HepG2 (cell line): ENCODE data around the gene PAN3. TPM values are rescaled to one million over a fixed set of nuclear protein-coding genes. Genes with fewer than 3 reads are reported as not detected.

Experiments used
- ATAC-seq: fragments of 200-7000 bp; cut with Tn5 transposase; 3 replicates; pipeline ENCODE4 v1.9.1; 2020; ENCODE audit warnings: mild to moderate bottlenecking, moderate library complexity
- BruUV-seq: library from RNA; stranded (reverse); fragments of 400-500 nt; replicated peaks from 2 replicates; lab custom pipeline; 2021; lab: Mats Ljungman, UMichigan
- CTCF ChIA-PET: fragments of 300-600 bp; formaldehyde crosslinking; extraction: SDS; loops from one replicate; lab custom pipeline; 2021; ENCODE audit warnings: low total read pairs, inconsistent platforms, low intra/inter-chr PET ratio; lab: Yijun Ruan, JAX
- POLR2A ChIA-PET: fragments of 350-600 bp; sonication (Branson Sonifier 250); formaldehyde crosslinking; loops from one replicate; lab custom pipeline; 2020; ENCODE audit warnings: antibody characterized with exemption, inconsistent platforms; lab: Yijun Ruan, JAX
- DNase-seq: peaks from one replicate; pipeline ENCODE4 v3.0.0-alpha.2; 2015; ENCODE audit warnings: low spot score
- FAIRE-seq: peaks from 3 replicates; lab custom pipeline; 2011; peaks lifted over from hg19 to GRCh38; lab: Jason Lieb, UNC
- H2AFZ ChIP-seq: one replicate; pipeline ENCODE4 v1.6.1; 2011; ENCODE audit warnings: low read length, inconsistent platforms
- H3K27ac ChIP-seq: fragments of 300-600 bp; 3 replicates; pipeline ENCODE4 v1.8.0; 2011; ENCODE audit warnings: mixed run types, mild to moderate bottlenecking, mixed read lengths, low read length, inconsistent platforms; ENCODE audit not compliant: insufficient read depth; ENCODE audit errors: extremely low read length
- H3K27me3 ChIP-seq, 2 experiments: fragments of 200-600 bp in 1 of 2; 2 replicates in 1 of 2; 3 replicates in 1 of 2; pipeline versions ENCODE4 v1.6.0 to v1.8.0; 2011; ENCODE audit warnings: low read length in 2 of 2, mild to moderate bottlenecking in 2 of 2, moderate library complexity in 2 of 2, inconsistent platforms in 1 of 2; ENCODE audit not compliant: insufficient read depth in 2 of 2, control insufficient read depth in 1 of 2
- H3K36me3 ChIP-seq, 2 experiments: fragments of 200-600 bp in 1 of 2; replicated peaks in 1 of 2; 2 replicates in 1 of 2; 3 replicates in 1 of 2; pipeline versions ENCODE4 v1.5.1 to v1.8.0; 2011; ENCODE audit warnings: low read length in 2 of 2, inconsistent platforms in 1 of 2; ENCODE audit not compliant: insufficient read depth in 2 of 2, control insufficient read depth in 1 of 2
- H3K4me1 ChIP-seq: 2 replicates; pipeline ENCODE4 v1.5.1; 2012; ENCODE audit warnings: low read length, inconsistent platforms; ENCODE audit not compliant: insufficient read depth
- H3K4me2 ChIP-seq: 2 replicates; pipeline ENCODE4 v1.6.0; 2011; ENCODE audit warnings: low read depth, low read length, inconsistent platforms
- H3K4me3 ChIP-seq, 3 experiments: fragments of 200-600 bp in 1 of 3; sonication (generic), shearing (Covaris generic) in 1 of 3; replicated peaks in 1 of 3; 2 replicates each; pipeline ENCODE4 v1.5.1; 2011 to 2016; ENCODE audit warnings: low read length in 3 of 3, inconsistent platforms in 2 of 3, low read depth in 2 of 3, mild to moderate bottlenecking in 2 of 3, control low read depth in 1 of 3, mixed read lengths in 1 of 3; ENCODE audit not compliant: insufficient read depth in 1 of 3
- H3K79me2 ChIP-seq: one replicate; pipeline ENCODE4 v1.6.1; 2011; ENCODE audit warnings: low read length, inconsistent platforms; ENCODE audit not compliant: insufficient read depth
- H3K9ac ChIP-seq: 2 replicates; pipeline ENCODE4 v1.6.0; 2011; ENCODE audit warnings: mild to moderate bottlenecking, low read depth, low read length, inconsistent platforms; ENCODE audit not compliant: insufficient read depth
- H3K9me3 ChIP-seq: 2 replicates; pipeline ENCODE4 v1.5.1; 2012; ENCODE audit warnings: mild to moderate bottlenecking, low read length
- H4K20me1 ChIP-seq: 2 replicates; pipeline ENCODE4 v1.6.0; 2011; ENCODE audit warnings: inconsistent platforms, mild to moderate bottlenecking, low read length, moderate library complexity; ENCODE audit not compliant: insufficient read depth
- ASH2L ChIP-seq: fragments of 300-600, 200-600 bp; sonication (generic); IDR thresholded peaks from 2 replicates; pipeline ENCODE4 v1.7.0; 2017; ENCODE audit warnings: low read depth, mild to moderate bottlenecking, moderate library complexity, mixed read lengths, low read length; ENCODE audit not compliant: insufficient read length
- BCL6 ChIP-seq: IDR thresholded peaks from 2 replicates; pipeline ENCODE4 v1.6.1; 2016; ENCODE audit warnings: missing genetic modification reagents, missing compliant biosample characterization
- CEBPB ChIP-seq: IDR thresholded peaks from 2 replicates; pipeline ENCODE4 v1.6.1; 2011; ENCODE audit warnings: low read depth, low read length, improper control_type of control experiment, borderline replicate concordance
- GATAD2A ChIP-seq: IDR thresholded peaks from 2 replicates; pipeline ENCODE4 v1.6.1; 2016
- KDM2A ChIP-seq: sonication (generic); formaldehyde crosslinking; IDR thresholded peaks from 2 replicates; pipeline ENCODE4 v1.4.0; 2020; ENCODE audit warnings: low read depth, missing genetic modification reagents, borderline replicate concordance
- KDM3A ChIP-seq: IDR thresholded peaks from 2 replicates; pipeline ENCODE4 v1.6.1; 2018; ENCODE audit warnings: low read depth, missing compliant biosample characterization
- NBN ChIP-seq: fragments of 450-650 bp; conservative IDR thresholded peaks from 2 replicates; pipeline ENCODE4 v1.6.1; 2017
- SMYD3 ChIP-seq: sonication (generic); formaldehyde crosslinking; IDR thresholded peaks from 2 replicates; pipeline ENCODE4 v1.8.1; 2023; ENCODE audit warnings: mild to moderate bottlenecking, missing genetic modification reagents
- TCF12 ChIP-seq, 2 experiments: fragments of 450-650 bp in 1 of 2; sonication (generic) in 1 of 2; formaldehyde crosslinking in 1 of 2; IDR thresholded peaks; 2 replicates each; pipeline versions ENCODE4 v1.6.1 to v1.8.0; 2017 to 2022; ENCODE audit warnings: antibody characterized with exemption in 1 of 2, mild to moderate bottlenecking in 1 of 2, missing genetic modification reagents in 1 of 2, moderate library complexity in 1 of 2
- THAP11 ChIP-seq: IDR thresholded peaks from 2 replicates; pipeline ENCODE4 v1.6.1; 2016; ENCODE audit warnings: missing biosample characterization, missing genetic modification reagents
- ZFP36L2 ChIP-seq: sonication (generic); formaldehyde crosslinking; IDR thresholded peaks from 2 replicates; pipeline ENCODE4 v1.4.0; 2020; ENCODE audit warnings: missing genetic modification reagents
- ZNF615 ChIP-seq: sonication (generic); formaldehyde crosslinking; IDR thresholded peaks from 2 replicates; pipeline ENCODE4 v1.5.0; 2020; ENCODE audit warnings: mild to moderate bottlenecking, missing genetic modification reagents, borderline replicate concordance
- ZNF616 ChIP-seq: sonication (generic); formaldehyde crosslinking; IDR thresholded peaks from 2 replicates; pipeline ENCODE4 v1.5.0; 2020; ENCODE audit warnings: low read depth, mild to moderate bottlenecking, missing genetic modification reagents
- WGBS: methylation state at CpG from one replicate; pipeline ENCODE4 v1.1.6; 2017; ENCODE audit warnings: low lambda C conversion rate; 5-methylcytosine and 5-hydroxymethylcytosine counted together
- in situ Hi-C: cut with HindIII; loops from 2 replicates; pipeline ENCODE4 v1.10.0; 2017; ENCODE audit warnings: low pct_unique_long_range_greater_than_20kb; ENCODE audit not compliant: extremely low pct_ligation_motif_present
- intact Hi-C: fragments of 100-400 bp; cut with micrococcal nuclease; formaldehyde crosslinking; loops from one replicate; pipeline ENCODE4 v1.10.0; 2022; ENCODE audit not compliant: unreplicated experiment
- polyA plus RNA-seq, 8 experiments: library from polyadenylated mRNA; depleted of rRNA in 3 of 8; stranded (reverse) in 7 of 8; unstranded in 1 of 8; fragments of >200 nt; fragmentation: Illumina TruSeq in 4 of 8; extraction: Trizol in 4 of 8; gene quantifications; 2 replicates each; pipeline versions ENCODE4 v1.2.1 to v1.2.3, GENCODE V29; 2011 to 2016; ENCODE audit warnings: low read depth in 4 of 8, missing spikeins in 1 of 8, mixed read lengths in 1 of 8; ENCODE audit not compliant: insufficient read depth in 1 of 8
- total RNA-seq, 5 experiments: library from RNA; depleted of rRNA; stranded (reverse); fragments of >200 nt; fragmentation: Illumina TruSeq; extraction: Trizol; gene quantifications; 2 replicates each; pipeline ENCODE4 v1.2.3, GENCODE V29; 2016; ENCODE audit warnings: low read depth in 1 of 5

PAN3 gene
- total and polyA plus RNA-seq, 2 of the 13 experiments (the other 11 are each of a cell fraction or from before 2014, with no cell fraction given) = 9.7 to 10.6 TPM

GRCh38 chr13:28252547-28252946 lies 114.2 kb downstream of the PAN3 start:
- ChIA-PET POLR2A (no interaction called here), CTCF (no interaction called here)
- no peak overlapping the region for H3K27ac ChIP-seq
- no peak for FAIRE-seq
- H3K4me3 ChIP-seq = no peak overlapping the region
- ATAC-seq = no peak
- no peaks in the 10 kb centered on the region for H3K9me3 ChIP-seq
- in situ Hi-C loops = no loop called here
- H3K4me1 ChIP-seq = no peaks in the 10 kb centered on the region
- WGBS = 96% methylated on average over 1 of the region's 1 CpG
- no peaks in the 10 kb centered on the region for H3K27me3 ChIP-seq
- no peak for DNase-seq
- H3K9ac ChIP-seq = no peak overlapping the region
- TF ChIP-seq SMYD3 (CRISPR knock-in tag) = no peak
- TF ChIP-seq ZNF615 = no peak
- no peak for TF ChIP-seq CEBPB
- no peak for TF ChIP-seq KDM2A (CRISPR knock-in tag)
- TF ChIP-seq GATAD2A (CRISPR knock-in tag) = no peak
- no peak for TF ChIP-seq BCL6 (CRISPR knock-in tag)
- TF ChIP-seq THAP11 = no peak
- TF ChIP-seq ZNF616 (CRISPR knock-in tag) = no peak
- no peak for TF ChIP-seq ASH2L
- TF ChIP-seq KDM3A (CRISPR knock-in tag) = no peak
- no peak for TF ChIP-seq ZFP36L2 (CRISPR knock-in tag)
- TF ChIP-seq TCF12 (IDR thresholded peaks at IDR 0.05) = no peak
- TF ChIP-seq TCF12 (CRISPR knock-in tag; IDR thresholded peaks at IDR 0.05) = no peak
- TF ChIP-seq NBN = no peak
- intact Hi-C loops = no loop called here
- no peaks in the 10 kb centered on the region for H4K20me1 ChIP-seq
- H2AFZ ChIP-seq = no peak overlapping the region
- no peaks in the 10 kb centered on the region for H3K79me2 ChIP-seq
- no peak overlapping the region for H3K4me2 ChIP-seq
- BruUV-seq = no TSS peak
- peaks cover 4 to 5% of the 10 kb centered on the region in 2 experiments; a peak in 2 of 5 replicates for H3K36me3 ChIP-seq
